NCI-H748 (cell line): Measurements from ENCODE around the gene ADAMTSL1.

ENCODE experiments used
- DNase-seq: peaks from one replicate; lab custom pipeline; 2025; ENCODE audit not compliant: unreplicated experiment; lab: John Stamatoyannopoulos, UW

ADAMTSL1 gene

DNA sequence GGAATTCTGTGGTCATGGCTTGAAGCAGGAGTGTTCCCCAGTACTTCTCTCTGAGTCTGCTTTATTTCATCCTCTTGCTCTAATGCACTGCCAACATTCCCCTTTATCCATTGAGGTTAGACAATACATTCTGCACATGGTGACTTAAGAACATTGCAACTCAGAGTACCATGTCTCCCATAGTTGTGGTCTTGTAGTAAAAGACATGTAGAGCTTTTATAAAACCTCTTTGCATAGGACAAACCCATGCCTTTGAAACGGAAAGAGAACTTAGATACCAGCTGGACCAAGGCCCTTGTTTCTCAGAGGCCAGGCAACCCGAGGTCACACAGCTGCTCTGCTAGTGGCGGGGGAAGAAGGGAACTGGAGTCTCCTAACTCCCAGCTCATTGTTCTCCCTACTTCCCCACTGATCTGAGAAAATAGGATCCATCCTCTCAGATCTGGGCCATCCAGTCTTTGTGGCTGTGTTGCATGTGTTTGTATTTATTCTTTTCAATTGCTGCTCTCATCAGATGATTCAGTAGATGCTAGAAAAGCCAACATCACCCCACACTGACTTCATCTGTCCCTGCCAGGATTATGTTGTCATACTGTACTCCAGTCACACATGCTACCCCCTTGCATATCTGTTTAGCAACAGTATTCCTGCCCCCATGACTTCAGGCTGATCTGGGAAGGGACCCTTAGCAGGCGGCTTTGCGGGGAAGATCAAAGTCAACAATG lies 322.2 kb downstream of the ADAMTSL1 start:
- no peak for DNase-seq

DNA sequence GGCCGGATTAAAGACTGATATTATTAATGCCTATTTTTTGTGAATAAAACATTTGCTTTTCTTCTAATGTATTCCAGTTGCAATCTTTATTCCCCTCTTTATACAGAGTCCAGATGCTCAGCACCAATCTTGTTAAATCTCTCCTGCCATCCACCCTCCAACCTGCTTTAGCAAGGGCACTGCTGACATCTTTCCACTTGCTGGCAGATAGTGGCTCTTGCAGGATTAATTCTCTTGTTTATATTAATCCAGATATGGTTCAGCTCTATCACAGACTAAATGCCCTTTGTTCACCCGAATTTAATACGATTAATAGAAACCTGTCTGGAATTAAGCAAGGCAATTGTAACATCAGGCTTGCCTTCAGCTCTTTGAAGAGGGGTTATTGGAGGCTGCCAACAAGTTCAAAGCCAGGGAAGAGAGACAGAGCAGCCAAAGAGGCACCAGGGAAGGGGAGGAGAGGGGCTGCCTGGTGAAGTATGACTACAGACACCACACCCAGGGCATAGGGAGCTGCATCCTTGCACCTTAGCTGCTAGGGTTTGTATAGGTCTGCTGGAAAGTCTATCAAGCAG lies 322.8 kb downstream of the ADAMTSL1 start:
- DNase-seq: no peak

DNA sequence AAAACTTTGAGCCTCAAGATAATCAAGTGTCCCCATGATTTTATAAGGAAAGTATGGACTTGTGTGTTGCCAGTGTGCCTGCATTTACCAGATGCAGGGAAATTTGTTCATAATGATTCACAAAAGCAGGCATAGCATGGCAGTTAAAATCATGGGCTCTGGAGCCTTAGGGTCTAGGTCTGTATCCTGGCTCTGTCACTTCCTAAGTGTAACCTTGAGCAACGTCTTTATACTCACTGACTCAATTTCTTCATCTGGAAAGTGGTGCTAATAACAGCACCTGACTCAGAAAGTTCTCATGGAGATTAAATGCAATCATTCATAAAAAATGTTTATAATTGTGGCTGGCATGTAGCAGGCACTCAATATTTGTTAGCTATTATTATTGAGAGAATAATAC lies 324.2 kb downstream of the ADAMTSL1 start:
- no peak for DNase-seq

DNA sequence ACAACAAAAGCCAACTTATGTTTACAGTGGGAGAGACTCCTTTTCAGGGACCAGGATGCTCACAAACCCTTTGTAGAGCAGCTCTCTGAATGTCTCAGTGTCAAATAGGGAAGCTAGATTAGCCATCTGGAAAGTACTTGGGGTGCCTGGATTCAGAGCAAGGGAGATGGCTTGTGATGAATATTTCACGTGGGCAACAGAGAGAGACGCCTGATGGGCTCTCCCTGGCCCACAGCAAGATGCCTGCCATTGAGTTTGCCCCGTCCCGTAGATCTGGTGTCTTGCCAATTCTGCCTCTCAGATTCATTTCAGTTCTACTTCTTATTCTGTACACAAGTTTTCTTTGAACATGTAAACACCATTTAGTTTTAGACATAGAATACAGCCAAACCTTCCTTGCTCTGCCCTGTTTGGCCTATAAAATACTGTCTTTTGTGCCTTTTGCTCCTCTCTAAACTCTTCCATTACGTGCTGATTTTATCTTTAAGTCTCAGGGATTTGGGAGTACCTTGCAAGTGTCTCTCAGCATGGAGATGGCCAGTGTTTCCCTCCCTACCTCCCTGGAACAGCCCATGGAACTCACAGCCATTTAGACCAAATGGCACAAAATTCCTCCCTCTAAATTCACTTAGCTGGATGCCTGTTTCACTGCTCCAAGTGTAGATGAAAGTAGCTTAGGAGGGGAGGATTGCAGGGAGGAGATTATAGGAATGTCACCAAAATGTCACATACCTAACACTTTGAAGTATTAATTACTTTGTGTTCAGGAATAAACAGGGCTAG lies 324.7 kb downstream of the ADAMTSL1 start:
- DNase-seq: no peak

DNA sequence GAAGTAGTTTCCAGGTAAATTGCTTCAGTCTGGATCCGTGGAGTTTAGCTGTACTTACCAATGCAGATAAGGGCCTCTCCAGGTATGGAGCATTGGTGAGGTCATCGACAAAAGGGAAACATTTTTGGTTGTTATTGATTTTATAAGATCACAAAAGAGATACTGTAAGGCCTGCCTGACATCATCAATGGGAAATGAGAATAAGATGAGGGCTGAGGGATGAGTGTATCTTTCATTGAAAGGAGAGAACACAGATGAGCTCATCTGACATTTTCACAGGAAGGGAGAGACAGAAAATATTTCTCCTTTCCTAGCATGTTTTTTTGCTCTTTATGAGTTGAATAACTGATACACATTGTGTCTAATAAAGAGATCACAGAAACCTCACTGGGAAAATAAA lies 325.5 kb downstream of the ADAMTSL1 start:
- no peak for DNase-seq

DNA sequence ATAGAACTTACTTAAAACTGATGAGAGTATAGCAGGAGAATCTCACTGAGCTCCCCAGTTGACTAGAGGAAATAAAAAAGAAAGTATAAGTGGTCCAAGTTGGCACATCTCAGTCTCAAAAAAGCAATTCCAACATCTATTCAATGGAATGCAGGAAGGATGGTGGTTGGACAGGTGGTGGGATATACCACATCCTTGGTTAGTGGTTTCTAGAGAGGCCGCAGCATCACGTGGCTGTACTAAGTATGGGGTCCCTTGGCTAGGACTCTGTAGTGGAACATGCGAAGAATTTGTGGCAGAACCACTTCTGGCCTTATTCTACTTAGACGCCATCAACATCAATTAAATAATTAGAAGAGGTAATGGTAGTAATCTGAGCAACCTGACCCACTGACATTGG lies 326.6 kb downstream of the ADAMTSL1 start:
- no peak for DNase-seq

DNA sequence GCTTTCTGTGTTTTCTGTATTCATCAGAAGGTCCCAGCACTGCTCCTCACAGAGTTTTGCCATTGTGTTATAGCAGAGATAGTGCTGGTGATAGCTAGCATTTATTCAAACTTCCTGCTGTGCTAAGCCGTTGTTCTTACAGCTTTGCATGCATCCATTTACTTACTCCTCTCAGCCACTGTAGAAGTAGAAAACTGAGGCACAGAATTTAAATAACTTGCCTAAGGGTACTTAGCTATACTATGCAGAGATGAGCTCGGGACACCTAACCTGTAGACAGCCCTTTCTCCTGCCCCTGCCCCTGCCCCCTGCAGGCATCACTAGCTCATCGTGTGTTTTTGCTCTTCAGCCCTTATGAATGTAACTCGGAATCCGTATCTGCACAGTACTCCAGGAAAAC lies 331.4 kb downstream of the ADAMTSL1 start:
- no peak for DNase-seq

DNA sequence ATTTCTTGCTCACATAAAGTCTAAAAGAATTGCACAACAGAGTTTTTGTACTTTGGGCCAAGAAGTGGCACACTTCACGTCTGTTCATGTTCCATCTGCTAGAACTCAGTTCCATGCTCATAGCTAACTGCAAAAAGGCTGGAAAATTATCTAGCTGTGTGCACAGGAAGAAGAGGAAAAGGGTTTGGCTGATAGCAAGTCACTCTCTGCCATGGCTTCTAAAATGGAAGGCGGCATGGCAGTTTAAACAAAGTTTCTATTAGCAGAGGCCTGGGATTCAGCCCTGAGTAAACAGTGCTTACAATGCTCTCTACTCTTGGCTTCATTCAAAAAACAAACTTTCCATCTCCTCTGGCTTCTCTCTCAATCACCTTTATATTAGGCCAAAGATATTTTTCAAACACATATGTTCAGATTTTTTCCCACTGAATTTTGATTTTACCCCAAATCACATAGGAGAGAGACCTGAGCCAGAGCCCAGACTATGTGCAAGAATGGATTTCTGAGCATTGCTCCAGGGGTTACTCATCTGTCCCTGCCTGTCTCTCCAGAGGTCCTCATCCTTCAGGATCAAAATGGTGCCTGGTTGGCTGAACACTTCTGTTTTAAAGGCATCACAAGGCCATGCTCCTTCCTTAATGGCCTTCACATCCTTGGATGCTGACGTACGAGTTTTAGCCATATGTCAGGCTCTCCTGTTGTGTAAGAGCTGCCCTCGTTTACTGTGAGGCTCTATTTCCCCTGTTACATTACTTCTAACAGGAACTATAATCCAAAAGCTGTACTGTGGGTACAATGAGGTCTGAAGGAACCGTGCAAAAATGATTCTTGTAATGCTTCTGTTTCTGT lies 332.5 kb downstream of the ADAMTSL1 start:
- DNase-seq: peak; percentile 46

DNA sequence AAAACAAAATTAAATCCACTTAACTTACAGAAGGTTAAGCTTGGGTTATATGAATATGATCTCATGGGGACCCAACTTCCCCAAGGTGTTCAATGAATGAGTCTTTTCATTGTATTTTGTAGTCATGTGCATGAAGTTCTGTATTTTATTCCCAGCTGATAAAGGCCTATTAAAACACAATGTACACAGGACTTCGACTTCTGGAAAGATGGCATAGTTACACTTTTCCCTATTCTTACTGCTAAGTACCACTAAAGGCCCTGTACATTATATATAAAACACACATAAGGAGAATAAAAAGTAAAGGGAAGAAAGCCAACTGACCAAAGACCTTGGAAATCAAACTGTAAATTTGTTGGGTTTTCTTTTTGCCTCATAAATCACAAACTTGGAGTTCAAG lies 336.6 kb downstream of the ADAMTSL1 start:
- no peak for DNase-seq

DNA sequence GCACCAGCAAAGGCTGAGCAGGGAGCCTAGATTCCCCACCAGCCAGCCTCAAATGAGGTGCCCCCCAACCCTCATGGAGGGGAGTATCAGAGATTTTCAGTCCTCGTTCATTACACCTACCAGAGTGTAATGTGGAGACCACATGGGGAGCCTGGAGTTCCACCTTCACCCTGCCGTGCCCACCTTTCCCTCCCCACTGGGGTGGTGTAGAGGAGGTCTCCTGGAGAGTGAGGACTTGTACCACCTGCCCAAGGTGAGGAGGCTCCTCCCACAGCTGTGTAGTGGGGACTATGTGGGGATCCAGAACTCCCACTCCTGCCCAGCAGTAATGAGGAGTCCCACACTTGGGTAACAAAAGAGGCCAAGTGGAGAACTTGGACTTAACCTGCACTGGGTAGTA lies 337.2 kb downstream of the ADAMTSL1 start:
- DNase-seq: no peak

DNA sequence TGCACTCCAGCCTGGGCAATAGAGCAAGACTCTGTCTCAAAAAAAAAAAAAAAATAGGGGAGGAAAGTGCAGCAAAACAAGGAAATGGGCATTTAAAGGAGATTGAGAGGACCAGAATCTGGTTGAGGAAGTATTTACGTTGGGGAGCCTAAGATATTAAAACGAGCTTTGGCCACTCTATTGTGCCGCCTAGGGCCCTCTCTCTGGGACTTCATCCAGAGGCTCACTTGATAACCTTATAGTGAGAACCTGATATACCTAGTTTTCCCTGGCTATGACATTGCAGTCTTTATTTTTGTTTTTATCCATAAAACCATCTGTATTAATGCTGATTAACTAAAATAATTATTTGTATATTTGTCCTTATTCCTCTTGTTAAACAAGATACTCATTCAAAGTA lies 345.5 kb downstream of the ADAMTSL1 start:
- DNase-seq: no peak

DNA sequence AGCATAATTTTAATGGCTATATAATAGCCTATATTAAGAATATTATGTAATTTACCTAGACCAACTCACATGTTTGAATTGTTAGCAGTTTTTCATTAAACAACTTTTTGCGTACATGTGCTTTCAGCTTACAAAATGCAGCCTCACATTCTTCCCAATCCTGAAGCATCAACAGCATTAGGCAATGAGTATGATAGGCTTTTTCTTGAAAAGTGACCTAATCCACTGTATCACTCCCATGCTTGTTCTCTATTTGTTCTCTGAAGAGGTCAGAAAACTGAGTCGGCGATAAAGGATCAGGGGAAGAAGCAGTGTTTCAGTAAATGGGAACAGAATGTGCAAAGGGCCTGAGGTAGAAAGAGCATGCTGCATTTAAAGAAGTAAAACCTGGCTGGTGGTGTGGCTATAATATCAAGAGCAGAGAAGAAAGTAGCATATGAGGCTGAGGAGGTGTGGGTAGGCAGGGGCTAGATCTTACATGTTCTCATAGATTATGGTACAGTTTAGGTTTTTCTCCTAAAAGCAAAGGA lies 346.7 kb downstream of the ADAMTSL1 start:
- DNase-seq: no peak

DNA sequence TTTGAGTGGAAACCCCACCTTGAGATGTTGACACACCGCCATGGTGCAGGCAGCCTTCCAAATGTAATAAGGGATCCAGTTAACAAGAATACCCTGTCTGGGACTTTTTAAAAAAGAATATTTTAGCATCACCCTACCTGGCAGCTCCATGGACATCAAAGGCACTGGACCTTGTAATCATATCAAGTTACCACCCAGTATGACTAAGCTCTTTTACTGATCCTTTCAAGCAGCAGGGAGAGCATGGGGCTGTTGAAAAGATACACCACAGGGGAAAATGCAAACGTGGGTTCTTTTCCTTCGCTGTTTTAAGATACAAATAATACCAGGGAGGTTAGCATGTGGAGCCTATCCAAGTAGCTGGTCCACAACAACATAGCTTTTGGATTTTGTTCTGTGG lies 347.8 kb downstream of the ADAMTSL1 start:
- peak; percentile 56 for DNase-seq

DNA sequence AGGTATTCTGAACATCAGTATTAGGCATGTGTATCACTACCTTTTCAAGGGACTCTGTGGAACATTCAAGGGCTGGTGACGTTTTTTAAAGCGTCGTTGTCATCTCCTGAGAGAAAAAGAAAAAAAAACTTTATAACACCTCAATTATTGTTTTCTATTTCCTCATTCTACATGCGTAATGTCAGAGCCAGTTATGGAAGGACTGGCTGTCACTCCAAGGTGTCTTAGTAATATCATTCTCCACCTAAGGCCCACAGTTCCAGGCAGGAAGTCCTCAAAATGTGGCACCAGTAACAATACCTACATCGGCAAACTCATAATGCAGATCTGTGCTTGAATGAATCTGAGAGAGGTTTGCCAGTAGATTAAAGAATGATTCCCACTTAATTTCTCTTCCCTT lies 348.9 kb downstream of the ADAMTSL1 start:
- no peak for DNase-seq

DNA sequence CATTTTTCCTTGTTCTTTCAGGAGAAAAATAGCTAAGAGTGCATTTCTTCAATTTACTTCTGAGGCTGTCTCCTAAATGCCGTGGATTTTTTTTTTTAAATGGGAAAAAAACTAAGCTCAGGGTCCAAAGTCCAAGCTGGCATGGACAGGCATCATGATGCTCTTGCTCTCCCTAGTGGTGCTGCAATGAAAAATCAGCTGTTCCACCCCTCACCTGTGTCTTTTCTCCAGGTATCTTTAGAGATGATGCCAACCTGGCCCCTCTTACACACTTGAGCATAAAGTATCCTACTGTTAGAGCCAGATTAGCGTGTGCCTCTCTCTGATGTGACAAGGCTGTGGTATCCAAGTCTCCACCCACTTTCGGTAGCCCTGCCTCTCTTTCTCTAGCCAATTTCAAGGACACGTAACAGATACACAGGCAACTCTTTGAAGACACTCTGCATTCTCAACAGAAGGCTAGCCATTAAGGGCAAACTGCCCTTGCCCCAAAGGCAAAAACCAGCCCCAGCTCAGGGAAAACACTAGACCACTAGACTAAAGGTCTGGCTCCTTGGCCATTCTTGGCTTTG lies 350.2 kb downstream of the ADAMTSL1 start:
- peak; percentile 73 for DNase-seq

DNA sequence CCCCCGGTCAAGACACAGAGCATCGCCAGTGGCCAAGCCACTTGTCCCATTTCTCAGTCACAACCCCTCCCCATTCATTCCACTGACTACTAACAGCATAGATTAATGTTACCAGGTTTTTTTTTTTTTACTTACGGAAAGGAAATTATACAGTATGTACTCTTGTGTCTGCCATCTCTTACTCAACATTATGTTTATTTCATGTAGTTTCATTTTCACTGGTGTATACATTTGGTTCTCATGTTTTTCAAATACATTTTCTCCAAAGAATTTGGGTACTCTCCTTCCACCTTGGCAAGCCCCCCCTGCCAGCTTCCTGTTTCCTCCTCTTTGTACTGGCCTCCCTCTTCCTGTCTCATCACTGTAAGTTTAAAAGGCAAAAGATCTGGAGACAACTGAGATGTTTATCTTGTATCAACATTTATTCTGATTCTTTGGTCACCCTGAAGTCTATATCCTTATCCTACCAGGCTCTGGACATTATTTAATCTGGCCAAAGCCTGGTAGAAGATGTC lies 351.8 kb downstream of the ADAMTSL1 start:
- no peak for DNase-seq

DNA sequence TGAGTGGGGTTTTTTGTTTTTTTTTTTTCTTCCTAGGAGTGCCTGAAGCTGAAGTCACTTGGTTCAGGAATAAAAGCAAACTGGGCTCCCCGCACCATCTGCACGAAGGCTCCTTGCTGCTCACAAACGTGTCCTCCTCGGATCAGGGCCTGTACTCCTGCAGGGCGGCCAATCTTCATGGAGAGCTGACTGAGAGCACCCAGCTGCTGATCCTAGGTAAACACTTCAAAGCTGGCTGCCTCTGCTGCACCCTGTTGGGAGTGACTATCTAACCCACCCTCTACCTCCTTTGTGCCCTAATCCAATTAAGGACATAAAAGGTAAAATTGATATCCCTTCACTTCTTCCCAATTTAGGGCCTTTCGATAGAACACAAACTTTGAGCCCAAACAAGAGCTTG lies 352.3 kb downstream of the ADAMTSL1 start:
- peak; percentile 37 for DNase-seq

DNA sequence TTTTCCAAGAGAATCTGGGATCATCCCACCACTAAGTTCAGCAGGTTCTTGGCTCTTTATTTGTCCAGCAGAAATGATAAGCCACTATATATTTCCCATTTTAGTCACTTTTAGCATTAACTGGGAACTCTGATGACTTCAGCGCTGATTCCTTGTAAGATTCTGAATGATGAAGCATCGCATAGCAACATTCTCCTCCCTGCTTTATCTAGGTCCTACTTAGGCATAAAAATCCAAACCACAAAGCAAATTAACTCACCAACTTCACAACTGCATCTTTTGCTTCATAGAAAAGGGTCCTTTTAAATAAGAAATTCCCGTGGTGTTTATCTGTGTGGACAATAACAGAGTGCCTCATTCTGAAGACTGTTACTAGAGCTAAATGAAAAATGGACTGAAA lies 355.1 kb downstream of the ADAMTSL1 start:
- no peak for DNase-seq

DNA sequence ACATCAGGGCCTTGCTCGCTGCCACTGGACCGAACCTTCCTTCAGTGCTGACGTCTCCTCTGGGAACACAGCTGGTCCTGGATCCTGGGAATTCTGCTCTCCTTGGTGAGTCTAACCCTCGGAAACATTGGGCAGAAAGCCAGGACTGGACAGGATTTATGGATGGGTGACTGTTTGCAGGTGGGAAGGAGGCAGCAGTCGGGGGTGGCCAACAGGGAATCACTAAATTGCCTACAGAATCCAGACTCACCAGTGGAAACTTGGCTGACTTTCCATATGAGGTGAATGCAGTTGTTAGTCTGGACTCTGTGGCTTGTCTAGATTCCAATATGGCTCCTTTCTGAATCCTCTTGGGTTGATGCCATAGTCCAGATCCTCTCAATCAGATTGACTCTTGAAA lies 355.9 kb downstream of the ADAMTSL1 start:
- peak; percentile 18 for DNase-seq

DNA sequence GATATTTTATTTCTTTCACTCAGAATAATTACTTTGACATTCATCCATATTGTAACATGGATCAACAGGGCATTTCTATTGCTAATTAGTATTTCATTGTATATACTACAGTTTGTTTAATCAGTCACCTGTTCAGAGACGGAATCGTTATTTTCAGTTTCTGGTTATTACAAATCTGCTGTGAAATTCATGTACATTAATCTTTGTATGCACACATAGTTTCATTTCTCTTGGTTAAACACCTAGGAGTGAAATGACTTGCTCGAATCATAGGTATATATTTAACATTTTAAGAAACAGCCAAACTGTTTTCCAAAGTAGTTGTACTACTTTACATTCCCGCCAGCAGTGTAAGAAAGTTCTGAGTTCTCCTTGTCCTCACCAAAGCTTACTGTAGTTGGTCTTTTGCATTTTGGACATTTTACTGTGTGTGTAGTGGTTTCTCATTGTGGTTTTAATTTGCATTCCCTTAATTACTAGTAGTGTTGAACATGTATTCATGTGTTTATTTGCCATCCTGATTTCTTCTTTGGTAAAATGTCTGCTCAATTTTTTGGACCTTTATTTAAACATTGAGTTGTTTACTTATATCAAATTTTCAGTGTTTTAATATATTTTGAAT lies 360.9 kb downstream of the ADAMTSL1 start:
- DNase-seq: no peak
